ENCODE results near the gene TMEM179. TPM values are rescaled to one million over a fixed set of nuclear protein-coding genes. Genes with fewer than 3 reads are reported as not detected.

The TMEM179 gene
- polyA plus RNA-seq, 1 donor (not counting 4 experiments of a cell fraction or from before 2014, with no cell fraction given): not detected

DNA sequence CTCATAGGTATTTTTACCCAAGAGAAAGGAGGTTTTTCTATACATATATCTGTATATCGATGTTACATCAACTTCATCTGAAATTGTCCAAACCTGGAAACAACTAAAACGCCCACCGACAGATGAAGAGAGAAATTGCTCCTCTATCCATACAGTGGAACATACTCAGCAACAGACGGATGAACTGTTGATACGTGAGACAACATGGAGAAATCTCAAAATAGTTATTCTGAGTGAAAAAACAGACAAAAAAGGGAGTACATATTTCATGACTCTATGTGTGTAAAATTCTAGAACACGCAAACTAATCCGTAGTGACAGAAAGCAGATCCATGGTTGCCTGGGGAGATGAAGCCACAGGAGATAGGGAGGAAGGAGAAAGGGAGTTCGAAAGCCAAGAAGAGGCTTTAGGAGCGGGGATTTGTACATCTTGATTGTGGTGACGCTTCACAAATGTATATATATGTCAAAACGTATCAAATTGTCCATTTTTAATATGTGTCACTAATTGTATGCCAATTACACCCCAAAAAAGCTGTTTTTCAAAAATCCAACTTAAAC lies 62.6 kb downstream of the TMEM179 start:
- DNase-seq (ENCODE audit: low read depth, low spot score): no peak
- no peak for TF ChIP-seq EZH2 (IDR thresholded peaks at IDR 0.05; ENCODE audit: low read length)
- dilution Hi-C loops (cut with MboI; ENCODE audit: extremely low pct_ligation_motif_present, low sequenced_read_pairs): no loop called here
- Histone ChIP-seq H3K27ac (ENCODE audit: control insufficient read depth, insufficient read depth, low read length) (no peak overlapping the region), H3K4me2 (ENCODE audit: control insufficient read depth, extremely low read depth, insufficient read depth, low read depth, low read length) (no peak overlapping the region), H3K9me3 (ENCODE audit: control insufficient read depth, low read depth, low read length) (no peaks in the 10 kb centered on the region), H3K4me3 (ENCODE audit: control insufficient read depth in 2 of 3, extremely low read depth in 1 of 3, insufficient read depth in 2 of 3, low read depth in 1 of 3, low read length in 3 of 3) (no peak overlapping the region), H3K36me3 (ENCODE audit: control insufficient read depth in 2 of 2, extremely low read depth in 1 of 2, insufficient read depth in 2 of 2, low read length in 2 of 2) (no peaks in the 10 kb centered on the region), H3K27me3 (ENCODE audit: control insufficient read depth, extremely low read depth, insufficient read depth, low read length) (peaks cover 40% of the 10 kb centered on the region), H4K20me1 (ENCODE audit: control insufficient read depth, extremely low read depth, insufficient read depth, low read length) (no peaks in the 10 kb centered on the region), H3K9ac (ENCODE audit: control insufficient read depth, extremely low read depth, insufficient read depth, low read length) (no peak overlapping the region), H3K4me1 (ENCODE audit: control insufficient read depth, extremely low read depth, insufficient read depth, low read length) (peaks cover 6% of the 10 kb centered on the region), H3K79me2 (ENCODE audit: control insufficient read depth, insufficient read depth, low read length) (no peaks in the 10 kb centered on the region), H3K9me1 (ENCODE audit: control insufficient read depth, extremely low read depth, insufficient read depth, low read length) (no peaks in the 10 kb centered on the region), H2AFZ (ENCODE audit: control insufficient read depth, low read length) (no peak overlapping the region)
- FAIRE-seq: no peak

Other genes with a start within 250 kb of the TMEM179 start
- gene C14orf180, start 25.0 kb downstream of the TMEM179 start, polyA plus RNA-seq: not detected in 3 replicates
- 22.6 to 42.4 TPM (median 31.6 TPM) in 3 replicates for gene INF2, start 84.8 kb upstream of the TMEM179 start, polyA plus RNA-seq
- 1.7 to 4.9 TPM (median 1.8 TPM) in 3 replicates for gene ADSS1, start 119.5 kb upstream of the TMEM179 start, polyA plus RNA-seq
- gene SIVA1, start 148.4 kb upstream of the TMEM179 start, polyA plus RNA-seq: 33.5 to 63.3 TPM (median 35.3 TPM) in 3 replicates
- 82.3 to 102 TPM (median 95.5 TPM) in 3 replicates for gene AKT1, start 191.0 kb upstream of the TMEM179 start, polyA plus RNA-seq
- 0.50 to 0.73 TPM (median 0.73 TPM) in 3 replicates for gene ZBTB42, start 196.3 kb upstream of the TMEM179 start, polyA plus RNA-seq